Erythroblast (primary cell): Measurements from ENCODE around the gene ADGRF1.

Experiments used
- GATA1 ChIP-seq: IDR thresholded peaks from 2 replicates; pipeline ENCODE4 v1.6.1; 2011; ENCODE audit warnings: low read depth, mild to moderate bottlenecking, control low read depth, low read length, moderate library complexity
- POLR2A ChIP-seq: IDR thresholded peaks from 2 replicates; pipeline ENCODE4 v1.6.1; 2011; ENCODE audit warnings: mild to moderate bottlenecking, low read length

- TF ChIP-seq POLR2A (no peak), GATA1 (no peak)
Observed at GRCh38 chr6:47014401-47014800, 27.7 kb downstream of the ADGRF1 start.
